HG02759 (cell line): ENCODE results near the gene TRAF3IP1.
"Not testable (repeated sequence)": the region's sequence is repeated elsewhere in the genome, so short reads cannot be mapped to it uniquely, and the experiment has no call there.

ENCODE experiments used
- ATAC-seq: cut with Tn5 transposase; IDR thresholded peaks from one replicate; pipeline ENCODE4 v1.9.1; 2021; ENCODE audit warnings: mild to moderate bottlenecking, moderate library complexity; ENCODE audit not compliant: unreplicated experiment

TRAF3IP1 gene

DNA sequence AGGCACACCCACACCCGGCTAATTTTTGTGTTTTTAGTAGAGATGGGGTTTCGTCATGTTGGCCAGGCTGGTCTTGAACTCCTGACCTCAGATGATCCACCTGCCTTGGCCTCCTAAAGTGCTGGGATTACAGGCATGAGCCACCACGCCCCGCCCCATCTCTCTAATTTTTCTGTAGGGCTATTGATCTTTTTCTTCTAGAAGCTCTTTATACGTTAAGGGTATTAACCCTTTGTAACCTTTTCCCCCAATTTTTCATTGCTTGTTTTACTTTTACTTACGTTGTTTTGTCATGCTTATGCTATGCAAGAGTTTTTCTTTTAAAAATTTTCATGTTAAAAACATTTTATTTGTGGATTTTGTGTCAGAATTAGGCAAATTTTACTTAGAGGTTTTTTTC, 121.9 kb downstream of the TRAF3IP1 start:
- not testable (repeated sequence) for ATAC-seq

DNA sequence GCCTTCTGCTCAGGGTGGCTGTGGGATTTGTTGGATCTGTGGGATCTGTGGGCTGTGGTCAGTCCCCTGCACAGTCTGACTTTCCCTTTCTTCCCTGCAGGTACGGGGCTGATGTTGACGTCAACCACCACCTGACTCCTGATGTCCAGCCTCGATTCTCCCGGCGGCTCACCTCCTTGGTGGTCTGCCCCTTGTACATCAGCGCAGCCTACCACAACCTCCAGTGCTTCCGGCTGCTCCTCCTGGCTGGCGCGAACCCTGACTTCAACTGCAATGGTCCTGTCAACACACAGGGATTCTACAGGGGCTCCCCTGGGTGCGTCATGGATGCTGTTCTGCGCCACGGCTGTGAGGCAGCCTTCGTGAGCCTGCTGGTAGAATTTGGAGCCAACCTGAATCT, 123.9 kb downstream of the TRAF3IP1 start:
- no peak for ATAC-seq

DNA sequence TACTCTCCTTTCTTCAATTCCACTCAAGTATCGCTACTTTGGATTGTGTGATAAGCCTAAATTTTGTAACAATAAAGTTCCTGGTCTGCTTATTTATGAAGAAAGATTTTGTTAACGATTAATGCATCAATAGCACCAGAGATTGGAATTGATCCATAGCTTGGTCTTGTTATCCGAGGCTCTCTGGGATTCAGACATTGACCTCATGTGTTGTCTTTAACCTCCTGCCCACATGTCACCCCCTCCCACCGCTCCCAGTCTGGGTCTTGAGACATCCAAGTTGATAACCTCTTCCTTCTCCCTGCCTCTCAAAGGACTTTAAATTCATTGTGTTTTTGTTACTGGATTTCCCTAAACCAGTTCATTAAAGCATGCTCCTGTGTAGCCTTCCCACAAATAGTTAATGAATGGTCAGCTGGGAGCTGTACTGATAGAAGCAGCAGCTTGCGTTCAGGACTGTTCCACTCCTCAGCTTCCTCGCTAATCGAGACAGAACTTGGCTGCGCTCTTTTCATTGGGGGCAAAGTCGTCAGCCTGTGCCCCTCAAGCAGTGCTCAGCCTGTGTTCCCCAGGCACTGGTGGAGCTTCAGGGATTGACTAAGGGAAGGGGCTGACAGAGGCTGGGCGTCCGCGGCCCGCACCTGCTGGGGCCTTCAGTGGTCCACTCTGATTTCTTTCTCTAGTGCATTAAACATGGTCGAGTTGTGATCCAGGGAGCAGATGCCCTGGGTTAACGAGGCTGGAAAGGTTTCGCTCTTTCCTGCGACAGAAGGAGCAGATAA, 125.3 kb downstream of the TRAF3IP1 start:
- no peak for ATAC-seq

DNA sequence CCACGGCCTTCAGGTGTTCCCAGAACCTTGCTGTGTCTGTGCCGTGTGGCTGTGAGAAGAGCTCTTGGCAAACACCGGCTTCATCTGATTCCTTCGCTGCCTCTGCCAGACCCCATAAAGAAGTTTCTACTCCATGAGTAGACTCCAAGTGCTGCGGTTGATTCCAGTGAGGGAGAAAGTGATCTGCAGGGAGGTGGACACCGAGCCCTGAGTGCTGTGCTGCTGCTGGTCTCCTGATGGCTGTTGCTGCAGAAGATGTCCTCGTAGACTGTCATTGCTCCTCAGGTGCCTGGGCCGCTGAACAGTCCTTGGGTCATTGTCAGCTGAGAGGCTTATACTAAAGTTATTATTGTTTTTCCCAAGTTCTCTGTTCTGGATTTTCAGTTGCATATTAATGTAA, 126.1 kb downstream of the TRAF3IP1 start:
- ATAC-seq, result no peak

DNA sequence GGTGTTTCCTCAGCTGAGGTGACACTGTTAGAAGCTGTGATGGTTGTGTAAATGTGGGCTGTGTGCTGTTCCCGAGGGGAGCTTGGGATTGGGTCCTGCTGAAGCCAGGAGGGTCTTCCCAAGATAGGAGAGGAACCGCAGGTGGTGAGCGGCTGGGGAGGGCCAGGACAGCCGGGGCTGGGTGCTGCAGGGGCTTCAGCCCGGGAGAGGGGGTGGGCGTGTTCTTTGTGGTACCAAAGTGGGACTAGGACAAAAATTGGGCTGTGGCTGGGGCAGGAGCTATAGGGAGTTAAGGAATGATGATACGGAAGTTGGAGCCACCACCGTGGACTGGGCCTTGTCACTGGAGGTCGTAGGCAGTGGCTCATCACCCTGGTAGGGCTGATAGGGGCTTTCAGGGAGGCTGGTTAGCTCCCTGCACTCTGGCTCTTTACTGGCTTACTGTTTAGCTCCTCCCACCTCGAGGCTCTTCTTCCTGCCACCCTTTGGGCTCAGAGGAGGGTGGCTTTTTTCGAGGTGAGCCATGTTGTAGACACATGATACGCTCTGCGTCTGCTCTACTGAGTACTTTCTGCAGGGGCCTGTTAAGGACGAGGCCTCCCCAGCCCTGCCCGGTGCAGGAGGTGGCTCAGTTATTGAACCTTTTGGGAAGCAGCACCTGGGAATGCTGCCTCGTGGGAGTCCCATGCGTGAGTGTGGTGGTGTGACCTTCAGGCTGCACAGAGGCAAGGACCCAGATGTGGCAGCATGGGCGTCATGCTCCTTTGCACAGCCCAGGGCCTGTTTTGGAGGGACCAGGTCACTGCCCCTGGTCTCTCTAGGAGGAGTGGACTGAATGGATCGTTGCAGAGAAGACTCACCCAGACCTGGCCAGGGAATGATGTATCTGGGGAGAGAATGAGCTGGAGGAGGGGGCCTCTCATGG, 128.0 kb downstream of the TRAF3IP1 start:
- no peak for ATAC-seq

DNA sequence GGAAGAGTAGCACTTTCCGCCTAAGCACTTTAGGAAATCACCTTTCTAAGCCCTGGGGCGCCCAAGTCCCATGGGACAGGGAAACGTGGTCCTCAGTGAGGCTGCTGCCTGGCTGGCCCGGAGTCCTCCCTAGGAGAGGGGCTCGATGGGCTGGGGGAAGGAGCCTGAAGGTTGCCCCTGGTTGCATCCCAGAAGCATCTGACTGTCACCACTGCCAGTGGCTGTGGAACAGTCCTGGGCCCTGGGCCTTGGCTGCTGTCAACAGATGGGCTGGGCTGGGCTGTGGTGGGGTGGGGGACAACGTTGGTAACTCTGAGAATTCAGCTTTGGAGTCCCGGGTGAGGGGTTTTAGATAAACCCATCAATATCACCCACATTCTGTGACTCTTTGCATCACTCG, 128.9 kb downstream of the TRAF3IP1 start:
- ATAC-seq, result no peak

DNA sequence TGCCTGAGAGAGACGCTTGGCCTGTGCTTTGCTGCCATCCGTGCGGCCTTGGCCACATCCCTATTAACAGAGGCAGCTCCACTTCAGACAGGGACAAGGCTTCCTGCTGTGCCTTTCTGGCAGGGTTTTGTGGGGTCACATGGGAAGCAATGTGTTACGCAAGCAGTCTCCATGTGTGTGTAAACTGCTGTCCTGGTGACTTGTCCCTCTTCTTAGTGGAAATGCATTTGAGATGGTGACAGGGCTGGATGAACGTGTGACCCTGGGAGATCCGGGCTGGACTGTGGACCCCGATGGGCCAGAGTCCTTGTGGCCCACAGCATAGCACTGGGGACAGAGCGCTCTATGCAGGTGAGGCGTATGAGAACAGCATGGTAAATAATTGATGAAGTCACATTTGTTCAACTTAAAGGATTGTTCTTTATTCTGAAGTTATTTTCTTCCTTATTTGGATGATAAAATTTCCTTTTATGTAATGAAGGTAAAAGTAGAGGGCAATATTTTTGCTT, 129.6 kb downstream of the TRAF3IP1 start:
- no peak for ATAC-seq

DNA sequence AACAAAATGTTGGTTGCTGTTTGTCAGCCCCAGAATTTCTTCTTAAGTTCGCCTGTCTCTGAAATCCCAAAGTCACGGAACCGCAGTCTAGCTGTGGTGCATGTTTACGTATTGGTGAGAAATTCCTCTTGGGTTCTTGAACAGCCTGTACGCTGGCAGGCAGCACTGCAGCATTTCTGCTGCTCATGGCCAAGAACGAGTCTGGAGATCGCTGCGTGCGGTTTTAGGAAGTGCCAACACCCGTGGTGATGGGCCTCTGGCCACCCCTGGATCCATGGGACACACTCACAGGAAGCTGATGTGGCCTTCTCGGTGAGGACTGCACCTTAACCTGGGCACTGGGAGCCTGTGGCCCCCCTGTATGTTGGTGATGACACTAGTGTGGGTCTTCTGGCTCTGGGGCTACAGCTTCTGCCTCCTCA, 130.1 kb downstream of the TRAF3IP1 start:
- ATAC-seq, result no peak
